ENCODE results near the gene UAP1. TPM values are rescaled to one million over a fixed set of nuclear protein-coding genes. Genes with fewer than 3 reads are reported as not detected.
A peak's percentile ranks its signal among the peaks of the same experiment; 100 is the strongest.
"Not testable (repeated sequence)": the region's sequence is repeated elsewhere in the genome, so short reads cannot be mapped to it uniquely, and the experiment has no call there.

UAP1 gene
- total RNA-seq, 2 donors from 2014 or later: 36.4 to 39.4 TPM

- peaks cover 39% of the 10 kb centered on the region for H3K36me3 ChIP-seq (ENCODE audit: control insufficient read depth, insufficient read depth, low read length)
- no peak for TF ChIP-seq CTCF (conservative IDR thresholded peaks at IDR 0.05)
Measured at GRCh38 chr1:162578071-162578700, 16.7 kb downstream of the UAP1 start.

GRCh38 chr1:162578936-162579335, 17.4 kb downstream of the UAP1 start:
- no peak overlapping the region for H3K27ac Mint-ChIP-seq
- no peak for TF ChIP-seq CTCF (conservative IDR thresholded peaks at IDR 0.05)
- 78 to 100% methylated on average over 1 of the region's 1 CpG for WGBS, 2 experiments (ENCODE audit: insufficient coverage in 1 of 2, insufficient read length in 1 of 2)

More at GRCh38 chr1:162578071-162578700, 16.7 kb downstream of the UAP1 start:
- H3K4me1 Mint-ChIP-seq: no peaks in the 10 kb centered on the region
- peak overlapping the region; percentile 46 for H3K27ac Mint-ChIP-seq
- no peaks in the 10 kb centered on the region for H3K9me3 ChIP-seq (ENCODE audit: control insufficient read depth, low read length)
- H3K36me3 Mint-ChIP-seq (ENCODE audit: low read depth): peaks cover 14% of the 10 kb centered on the region
- H3K9ac ChIP-seq (ENCODE audit: extremely low read depth, low read length, poor library complexity, severe bottlenecking): no peak overlapping the region
- no peak overlapping the region for H3K4me3 ChIP-seq (ENCODE audit: low read length)
- no peaks in the 10 kb centered on the region for H3K9me3 Mint-ChIP-seq
- WGBS, 2 experiments (ENCODE audit: insufficient coverage in 1 of 2, insufficient read length in 1 of 2): 84 to 89% methylated on average over 3 to 4 of the region's 4 CpGs
- H3K27ac ChIP-seq (ENCODE audit: low read depth, low read length): no peak overlapping the region
- H3K4me3 Mint-ChIP-seq: no peak overlapping the region
- no peaks in the 10 kb centered on the region for H3K27me3 Mint-ChIP-seq (ENCODE audit: insufficient read depth)
- no peaks in the 10 kb centered on the region for H3K4me1 ChIP-seq (ENCODE audit: control insufficient read depth, insufficient read depth, low read length)
- no peak for DNase-seq
- H3K27me3 ChIP-seq (ENCODE audit: control insufficient read depth, insufficient read depth, low read length, poor library complexity, severe bottlenecking): no peaks in the 10 kb centered on the region

GRCh38 chr1:162580308-162580707, 18.8 kb downstream of the UAP1 start:
- no peaks in the 10 kb centered on the region for H3K4me1 Mint-ChIP-seq
- no peak overlapping the region for H3K27ac ChIP-seq (ENCODE audit: low read depth, low read length)
- H3K4me1 ChIP-seq (ENCODE audit: control insufficient read depth, insufficient read depth, low read length): no peaks in the 10 kb centered on the region
- H3K36me3 Mint-ChIP-seq (ENCODE audit: low read depth): peaks cover 15% of the 10 kb centered on the region
- no peak overlapping the region for H3K4me3 ChIP-seq (ENCODE audit: low read length)
- H3K4me3 Mint-ChIP-seq: no peak overlapping the region
- no peak overlapping the region for H3K27ac Mint-ChIP-seq
- no peak overlapping the region for H3K9ac ChIP-seq (ENCODE audit: extremely low read depth, low read length, poor library complexity, severe bottlenecking)
- H3K9me3 Mint-ChIP-seq: no peaks in the 10 kb centered on the region
- H3K9me3 ChIP-seq (ENCODE audit: control insufficient read depth, low read length): no peaks in the 10 kb centered on the region
- H3K27me3 Mint-ChIP-seq (ENCODE audit: insufficient read depth): no peaks in the 10 kb centered on the region
- no peak for TF ChIP-seq CTCF (conservative IDR thresholded peaks at IDR 0.05)
- peaks cover 43% of the 10 kb centered on the region for H3K36me3 ChIP-seq (ENCODE audit: control insufficient read depth, insufficient read depth, low read length)
- no peaks in the 10 kb centered on the region for H3K27me3 ChIP-seq (ENCODE audit: control insufficient read depth, insufficient read depth, low read length, poor library complexity, severe bottlenecking)
- no peak for DNase-seq

More at GRCh38 chr1:162578936-162579335, 17.4 kb downstream of the UAP1 start:
- Histone ChIP-seq H3K9ac (ENCODE audit: extremely low read depth, low read length, poor library complexity, severe bottlenecking) (no peak overlapping the region), H3K36me3 (ENCODE audit: control insufficient read depth, insufficient read depth, low read length) (peaks cover 41% of the 10 kb centered on the region), H3K9me3 (ENCODE audit: control insufficient read depth, low read length) (no peaks in the 10 kb centered on the region), H3K27me3 (ENCODE audit: control insufficient read depth, insufficient read depth, low read length, poor library complexity, severe bottlenecking) (no peaks in the 10 kb centered on the region), H3K4me3 (ENCODE audit: low read length) (no peak overlapping the region), H3K4me1 (ENCODE audit: control insufficient read depth, insufficient read depth, low read length) (no peaks in the 10 kb centered on the region), H3K27ac (ENCODE audit: low read depth, low read length) (no peak overlapping the region)
- DNase-seq: no peak
- H3K9me3 Mint-ChIP-seq: no peaks in the 10 kb centered on the region
- H3K4me3 Mint-ChIP-seq: no peak overlapping the region
- no peaks in the 10 kb centered on the region for H3K27me3 Mint-ChIP-seq (ENCODE audit: insufficient read depth)
- no peaks in the 10 kb centered on the region for H3K4me1 Mint-ChIP-seq
- H3K36me3 Mint-ChIP-seq (ENCODE audit: low read depth): peaks cover 14% of the 10 kb centered on the region

GRCh38 chr1:162582901-162583300, 21.4 kb downstream of the UAP1 start:
- H3K4me1 ChIP-seq (ENCODE audit: control insufficient read depth, insufficient read depth, low read length); H3K4me3 Mint-ChIP-seq; DNase-seq; H3K27ac Mint-ChIP-seq; H3K27me3 ChIP-seq (ENCODE audit: control insufficient read depth, insufficient read depth, low read length, poor library complexity, severe bottlenecking); H3K4me1 Mint-ChIP-seq; H3K9ac ChIP-seq (ENCODE audit: extremely low read depth, low read length, poor library complexity, severe bottlenecking); H3K27ac ChIP-seq (ENCODE audit: low read depth, low read length); H3K9me3 ChIP-seq (ENCODE audit: control insufficient read depth, low read length); H3K9me3 Mint-ChIP-seq; H3K4me3 ChIP-seq (ENCODE audit: low read length); H3K27me3 Mint-ChIP-seq (ENCODE audit: insufficient read depth): not testable (repeated sequence)
- peaks cover 56% of the 10 kb centered on the region for H3K36me3 ChIP-seq (ENCODE audit: control insufficient read depth, insufficient read depth, low read length)
- peaks cover 14% of the 10 kb centered on the region for H3K36me3 Mint-ChIP-seq (ENCODE audit: low read depth)
- WGBS, 2 experiments (ENCODE audit: insufficient coverage in 1 of 2, insufficient read length in 1 of 2): 93 to 97% methylated on average over 2 to 6 of the region's 6 CpGs

- H3K27ac ChIP-seq (ENCODE audit: low read depth, low read length); H3K27ac Mint-ChIP-seq; H3K27me3 ChIP-seq (ENCODE audit: control insufficient read depth, insufficient read depth, low read length, poor library complexity, severe bottlenecking); H3K4me3 ChIP-seq (ENCODE audit: low read length); H3K4me3 Mint-ChIP-seq; H3K9me3 ChIP-seq (ENCODE audit: control insufficient read depth, low read length); DNase-seq; H3K4me1 Mint-ChIP-seq; H3K9me3 Mint-ChIP-seq; H3K27me3 Mint-ChIP-seq (ENCODE audit: insufficient read depth); H3K4me1 ChIP-seq (ENCODE audit: control insufficient read depth, insufficient read depth, low read length); H3K9ac ChIP-seq (ENCODE audit: extremely low read depth, low read length, poor library complexity, severe bottlenecking): not testable (repeated sequence)
- H3K36me3 ChIP-seq (ENCODE audit: control insufficient read depth, insufficient read depth, low read length): peaks cover 60% of the 10 kb centered on the region
- 96 to 100% methylated on average over 1 to 4 of the region's 4 CpGs for WGBS, 2 experiments (ENCODE audit: insufficient coverage in 1 of 2, insufficient read length in 1 of 2)
- peaks cover 20% of the 10 kb centered on the region for H3K36me3 Mint-ChIP-seq (ENCODE audit: low read depth)
Measured at GRCh38 chr1:162585101-162585500, 23.6 kb downstream of the UAP1 start.

All from endodermal cell (in vitro differentiated cells).